Osteoblast (primary cell): ENCODE results near the gene INSRR. TPM values are rescaled to one million over a fixed set of nuclear protein-coding genes. Genes with fewer than 3 reads are reported as not detected.
A peak's percentile ranks its signal among the peaks of the same experiment; 100 is the strongest.

Experiments
- DNase-seq: peaks from one replicate; pipeline ENCODE4 v3.0.0; 2011; ENCODE audit warnings: low spot score, mixed read lengths; ENCODE audit not compliant: insufficient read length; ENCODE audit errors: missing footprints
- H2AFZ ChIP-seq: 2 replicates; pipeline ENCODE4 v1.6.0; 2011; ENCODE audit warnings: mild to moderate bottlenecking, low read length
- H3K27ac ChIP-seq: 2 replicates; pipeline ENCODE4 v1.5.1; 2011; ENCODE audit warnings: mild to moderate bottlenecking, low read depth, low read length, moderate library complexity
- H3K27me3 ChIP-seq: 2 replicates; pipeline ENCODE4 v1.6.0; 2012; ENCODE audit warnings: mild to moderate bottlenecking, control low read depth, inconsistent platforms, low read length, moderate library complexity; ENCODE audit not compliant: insufficient read depth
- H3K36me3 ChIP-seq: 2 replicates; pipeline ENCODE4 v1.5.1; 2011; ENCODE audit warnings: mild to moderate bottlenecking, low read length, control low read depth, moderate library complexity; ENCODE audit not compliant: insufficient read depth
- H3K4me1 ChIP-seq: 2 replicates; pipeline ENCODE4 v1.5.1; 2011; ENCODE audit warnings: mild to moderate bottlenecking, low read length, control low read depth, moderate library complexity; ENCODE audit not compliant: insufficient read depth
- H3K4me2 ChIP-seq: 2 replicates; pipeline ENCODE4 v1.6.0; 2011; ENCODE audit warnings: mild to moderate bottlenecking, low read length; ENCODE audit not compliant: insufficient read depth
- H3K4me3 ChIP-seq: fragments of 200-600 bp; sonication (generic); 3 replicates; pipeline ENCODE4 v1.5.1; 2012; ENCODE audit warnings: mild to moderate bottlenecking, low read length, inconsistent platforms; ENCODE audit not compliant: insufficient read depth
- H3K79me2 ChIP-seq: 2 replicates; pipeline ENCODE4 v1.6.0; 2012; ENCODE audit warnings: mild to moderate bottlenecking, low read length, control low read depth, inconsistent platforms; ENCODE audit not compliant: insufficient read depth
- H3K9me3 ChIP-seq: 2 replicates; pipeline ENCODE4 v1.5.1; 2011; ENCODE audit warnings: low read depth, low read length, control low read depth
- H4K20me1 ChIP-seq: 2 replicates; pipeline ENCODE4 v1.6.0; 2012; ENCODE audit warnings: mild to moderate bottlenecking, low read length, control low read depth; ENCODE audit not compliant: insufficient read depth
- CTCF ChIP-seq: IDR thresholded peaks from 2 replicates; pipeline ENCODE4 v1.5.1; 2011; ENCODE audit warnings: mild to moderate bottlenecking, low read depth, low read length, moderate library complexity; ENCODE audit errors: extremely low read depth
- total RNA-seq: library from RNA; depleted of rRNA; stranded (reverse); fragments of >200 nt; gene quantifications from 2 replicates; pipeline ENCODE4 v1.2.3, GENCODE V29; 2012

Gene INSRR
- total RNA-seq, 1 donor, result 0.36 TPM

- H3K79me2 ChIP-seq, result no peaks in the 10 kb centered on the region
- H3K4me3 ChIP-seq, result no peak overlapping the region
- peaks cover 3% of the 10 kb centered on the region for H3K36me3 ChIP-seq
- H3K27me3 ChIP-seq, result no peaks in the 10 kb centered on the region
- TF ChIP-seq CTCF, result no peak
- peaks cover 7% of the 10 kb centered on the region for H4K20me1 ChIP-seq
- H3K27ac ChIP-seq, result no peak overlapping the region
- no peak overlapping the region for H3K4me2 ChIP-seq
- no peaks in the 10 kb centered on the region for H3K9me3 ChIP-seq
- peak; percentile 68 for DNase-seq
- no peak overlapping the region for H2AFZ ChIP-seq
- peaks cover 18% of the 10 kb centered on the region for H3K4me1 ChIP-seq
These were observed 53.0 kb downstream of the INSRR start for GRCh38 chr1:156805766-156806511.

GRCh38 chr1:156804572-156805243, 54.2 kb downstream of the INSRR start:
- Histone ChIP-seq H3K9me3 (no peaks in the 10 kb centered on the region), H3K36me3 (peaks cover 14% of the 10 kb centered on the region), H3K4me3 (no peak overlapping the region), H3K27ac (no peak overlapping the region), H4K20me1 (peaks cover 8% of the 10 kb centered on the region), H3K79me2 (no peaks in the 10 kb centered on the region), H3K4me1 (peaks cover 22% of the 10 kb centered on the region), H3K27me3 (no peaks in the 10 kb centered on the region), H3K4me2 (no peak overlapping the region), H2AFZ (no peak overlapping the region)
- no peak for TF ChIP-seq CTCF
- peak; percentile 54 for DNase-seq

GRCh38 chr1:156804026-156804425, 54.9 kb downstream of the INSRR start:
- no peaks in the 10 kb centered on the region for H3K27me3 ChIP-seq
- H3K79me2 ChIP-seq, result no peaks in the 10 kb centered on the region
- peaks cover 20% of the 10 kb centered on the region for H3K36me3 ChIP-seq
- H3K27ac ChIP-seq, result no peak overlapping the region
- H3K4me3 ChIP-seq, result no peak overlapping the region
- no peak overlapping the region for H3K4me2 ChIP-seq
- no peak overlapping the region for H2AFZ ChIP-seq
- peaks cover 22% of the 10 kb centered on the region for H3K4me1 ChIP-seq
- H4K20me1 ChIP-seq, result peaks cover 8% of the 10 kb centered on the region
- no peaks in the 10 kb centered on the region for H3K9me3 ChIP-seq
- TF ChIP-seq CTCF, result no peak
- DNase-seq, result no peak
